ENCODE data around the gene L3MBTL4. TPM values are rescaled to one million over a fixed set of nuclear protein-coding genes. Genes with fewer than 3 reads are reported as not detected.

L3MBTL4 gene
- total and polyA plus RNA-seq, 8 donors, result 5.7 to 13.9 (median 6.9) TPM

- H3K4me1 ChIP-seq, result no peaks in the 10 kb centered on the region
- no peak overlapping the region for H3K4me3 ChIP-seq
- TF ChIP-seq, protein P1, sequence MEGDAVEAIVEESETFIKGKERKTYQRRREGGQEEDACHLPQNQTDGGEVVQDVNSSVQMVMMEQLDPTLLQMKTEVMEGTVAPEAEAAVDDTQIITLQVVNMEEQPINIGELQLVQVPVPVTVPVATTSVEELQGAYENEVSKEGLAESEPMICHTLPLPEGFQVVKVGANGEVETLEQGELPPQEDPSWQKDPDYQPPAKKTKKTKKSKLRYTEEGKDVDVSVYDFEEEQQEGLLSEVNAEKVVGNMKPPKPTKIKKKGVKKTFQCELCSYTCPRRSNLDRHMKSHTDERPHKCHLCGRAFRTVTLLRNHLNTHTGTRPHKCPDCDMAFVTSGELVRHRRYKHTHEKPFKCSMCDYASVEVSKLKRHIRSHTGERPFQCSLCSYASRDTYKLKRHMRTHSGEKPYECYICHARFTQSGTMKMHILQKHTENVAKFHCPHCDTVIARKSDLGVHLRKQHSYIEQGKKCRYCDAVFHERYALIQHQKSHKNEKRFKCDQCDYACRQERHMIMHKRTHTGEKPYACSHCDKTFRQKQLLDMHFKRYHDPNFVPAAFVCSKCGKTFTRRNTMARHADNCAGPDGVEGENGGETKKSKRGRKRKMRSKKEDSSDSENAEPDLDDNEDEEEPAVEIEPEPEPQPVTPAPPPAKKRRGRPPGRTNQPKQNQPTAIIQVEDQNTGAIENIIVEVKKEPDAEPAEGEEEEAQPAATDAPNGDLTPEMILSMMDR (IDR thresholded peaks at IDR 0.05), result no peak
- H3K27ac ChIP-seq, result no peak overlapping the region
- DNase-seq, result no peak
- no peaks in the 10 kb centered on the region for H3K27me3 ChIP-seq
- intact Hi-C loops (cut with DNase I), result no loop called here
- no peaks in the 10 kb centered on the region for H3K9me3 ChIP-seq
- peak; percentile 86 for ATAC-seq
- H3K36me3 ChIP-seq, result no peaks in the 10 kb centered on the region
Measured at GRCh38 chr18:5918205-5918858, 496.4 kb downstream of the L3MBTL4 start.

DNA sequence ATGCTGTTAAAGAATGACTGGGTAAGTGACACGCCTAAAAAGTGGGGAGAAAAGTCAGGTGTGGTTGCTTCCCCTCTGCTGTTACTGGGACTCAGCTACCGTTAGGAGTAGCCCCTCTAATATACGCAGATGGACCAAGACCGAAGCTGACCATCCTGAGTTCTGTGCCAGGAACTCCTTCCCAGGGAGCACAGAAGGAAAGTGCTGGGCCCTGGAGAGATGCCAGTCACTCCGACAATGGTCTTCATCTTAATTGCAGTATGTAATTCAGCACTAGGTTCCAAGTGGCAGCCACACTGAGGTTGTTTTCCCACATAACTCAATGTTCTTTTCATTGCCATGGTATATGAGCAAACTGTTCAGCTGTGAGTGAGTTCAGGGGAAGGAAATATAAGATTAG, 499.8 kb downstream of the L3MBTL4 start:
- no peak overlapping the region for H3K4me3 ChIP-seq
- no peaks in the 10 kb centered on the region for H3K27me3 ChIP-seq
- no peak overlapping the region for H3K27ac ChIP-seq
- TF ChIP-seq, protein P1 (IDR thresholded peaks at IDR 0.05), result no peak
- no peaks in the 10 kb centered on the region for H3K9me3 ChIP-seq
- ATAC-seq (no peak), DNase-seq (no peak)
- no peaks in the 10 kb centered on the region for H3K4me1 ChIP-seq
- H3K36me3 ChIP-seq, result no peaks in the 10 kb centered on the region
- intact Hi-C loops (cut with DNase I), result no loop called here

DNA sequence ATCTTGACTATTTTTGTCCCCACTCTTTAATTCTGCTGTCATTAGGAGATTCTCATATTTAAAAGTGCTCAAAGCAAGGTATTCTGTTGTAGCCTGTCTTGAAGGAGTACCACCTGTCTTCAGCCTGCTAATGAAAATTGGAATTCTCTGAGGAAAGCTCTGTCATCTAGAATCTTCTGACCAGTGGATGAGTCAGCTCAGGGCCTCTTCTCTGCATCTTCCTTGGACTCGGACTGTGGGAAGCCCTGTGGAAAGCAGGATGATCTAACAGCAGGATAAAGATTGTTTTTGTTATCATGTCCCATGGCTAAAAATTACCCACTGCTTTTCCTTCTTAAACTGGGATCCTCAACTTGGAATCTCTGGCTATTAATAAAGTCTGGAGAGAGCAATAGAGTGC, 500.7 kb downstream of the L3MBTL4 start:
- Histone ChIP-seq H3K27ac (no peak overlapping the region), H3K4me1 (no peaks in the 10 kb centered on the region), H3K4me3 (no peak overlapping the region), H3K27me3 (no peaks in the 10 kb centered on the region), H3K9me3 (no peaks in the 10 kb centered on the region), H3K36me3 (no peaks in the 10 kb centered on the region)
- intact Hi-C loops (cut with DNase I), result no loop called here
- ATAC-seq (no peak), DNase-seq (no peak)
- TF ChIP-seq, protein P1 (IDR thresholded peaks at IDR 0.05), result no peak

DNA sequence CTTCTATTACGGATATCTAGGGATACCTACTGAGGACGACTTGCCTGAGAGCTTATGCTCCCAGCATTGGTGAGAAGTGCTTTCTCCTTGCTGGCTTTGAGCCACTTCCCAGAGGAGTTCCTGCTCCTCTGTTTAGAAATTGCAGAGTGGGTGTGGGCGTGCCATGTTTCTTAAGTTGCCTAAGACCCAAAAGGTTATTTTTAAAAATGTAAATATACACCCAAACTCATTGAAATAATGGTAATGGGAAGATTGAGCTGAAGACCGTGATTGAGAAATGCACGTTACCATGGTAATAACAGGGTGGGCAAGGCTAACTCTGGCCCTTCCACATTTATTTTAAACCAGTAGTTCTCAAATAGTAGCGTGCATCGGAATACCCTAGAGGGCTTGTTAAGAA, 502.1 kb downstream of the L3MBTL4 start:
- Histone ChIP-seq H3K4me1 (no peaks in the 10 kb centered on the region), H3K27ac (no peak overlapping the region), H3K4me3 (no peak overlapping the region), H3K9me3 (no peaks in the 10 kb centered on the region), H3K36me3 (no peaks in the 10 kb centered on the region), H3K27me3 (no peaks in the 10 kb centered on the region)
- peak; percentile 73 for ATAC-seq
- peak in 1 of 4 donors; percentile 42 for DNase-seq
- TF ChIP-seq, protein P1 (IDR thresholded peaks at IDR 0.05), result no peak
- intact Hi-C loops (cut with DNase I), result no loop called here

DNA sequence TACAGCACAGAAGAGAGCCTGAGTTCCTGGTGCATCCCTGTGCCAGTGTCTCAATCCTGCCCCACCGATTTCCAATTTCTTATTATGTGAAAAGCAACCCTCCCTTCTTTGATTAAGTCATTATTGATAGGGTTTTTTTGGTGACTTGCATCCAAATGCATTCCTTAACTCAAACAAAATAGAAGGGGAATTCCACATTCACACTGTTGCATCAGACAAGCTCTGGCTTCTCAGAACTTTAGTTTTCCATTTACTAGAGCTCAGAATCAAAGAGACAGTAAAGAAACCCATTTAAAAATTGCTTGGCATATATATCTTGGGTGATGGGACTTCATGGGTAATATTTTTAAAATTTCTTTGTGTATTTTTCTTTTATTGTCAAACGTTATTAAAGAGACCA, 505.6 kb downstream of the L3MBTL4 start:
- no peak for DNase-seq
- no peak for ATAC-seq
- no peaks in the 10 kb centered on the region for H3K9me3 ChIP-seq
- no peaks in the 10 kb centered on the region for H3K4me1 ChIP-seq
- H3K27ac ChIP-seq, result no peak overlapping the region
- TF ChIP-seq, protein P1 (IDR thresholded peaks at IDR 0.05), result no peak
- H3K27me3 ChIP-seq, result peaks cover 0 to 6% of the 10 kb centered on the region in 2 donors
- H3K4me3 ChIP-seq, result no peak overlapping the region
- intact Hi-C loops (cut with DNase I), result no loop called here
- H3K36me3 ChIP-seq, result no peaks in the 10 kb centered on the region

Small RNA genes lying within 50 kb of the gene (microRNA-seq; reads per million reads assigned to microRNA genes)
- gene MIR4317, result 0 reads per million in 2 donors

All from left lung (tissue), 10 donors.